HEK293 (cell line): ENCODE data around the gene TTR.

Source experiments
- YY1 ChIP-seq: fragments of 450-650 bp; formaldehyde crosslinking; IDR thresholded peaks from 2 replicates; pipeline ENCODE4 v1.5.1; 2018; ENCODE audit warnings: missing biosample characterization, missing genetic modification characterization
- TF ChIP-seq, protein P1 (sequence below): fragments of 450-650 bp; formaldehyde crosslinking; IDR thresholded peaks from 2 replicates; pipeline ENCODE4 v1.5.1; 2016; ENCODE audit warnings: missing biosample characterization, missing genetic modification characterization

DNA sequence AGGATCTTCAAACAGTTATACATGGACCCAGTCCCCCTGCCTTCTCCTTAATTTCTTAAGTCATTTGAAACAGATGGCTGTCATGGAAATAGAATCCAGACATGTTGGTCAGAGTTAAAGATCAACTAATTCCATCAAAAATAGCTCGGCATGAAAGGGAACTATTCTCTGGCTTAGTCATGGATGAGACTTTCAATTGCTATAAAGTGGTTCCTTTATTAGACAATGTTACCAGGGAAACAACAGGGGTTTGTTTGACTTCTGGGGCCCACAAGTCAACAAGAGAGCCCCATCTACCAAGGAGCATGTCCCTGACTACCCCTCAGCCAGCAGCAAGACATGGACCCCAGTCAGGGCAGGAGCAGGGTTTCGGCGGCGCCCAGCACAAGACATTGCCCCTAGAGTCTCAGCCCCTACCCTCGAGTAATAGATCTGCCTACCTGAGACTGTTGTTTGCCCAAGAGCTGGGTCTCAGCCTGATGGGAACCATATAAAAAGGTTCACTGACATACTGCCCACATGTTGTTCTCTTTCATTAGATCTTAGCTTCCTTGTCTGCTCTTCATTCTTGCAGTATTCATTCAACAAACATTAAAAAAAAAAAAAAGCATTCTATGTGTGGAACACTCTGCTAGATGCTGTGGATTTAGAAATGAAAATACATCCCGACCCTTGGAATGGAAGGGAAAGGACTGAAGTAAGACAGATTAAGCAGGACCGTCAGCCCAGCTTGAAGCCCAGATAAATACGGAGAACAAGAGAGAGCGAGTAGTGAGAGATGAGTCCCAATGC is 4.6 kb downstream of the TTR start:
- TF ChIP-seq, protein P1, sequence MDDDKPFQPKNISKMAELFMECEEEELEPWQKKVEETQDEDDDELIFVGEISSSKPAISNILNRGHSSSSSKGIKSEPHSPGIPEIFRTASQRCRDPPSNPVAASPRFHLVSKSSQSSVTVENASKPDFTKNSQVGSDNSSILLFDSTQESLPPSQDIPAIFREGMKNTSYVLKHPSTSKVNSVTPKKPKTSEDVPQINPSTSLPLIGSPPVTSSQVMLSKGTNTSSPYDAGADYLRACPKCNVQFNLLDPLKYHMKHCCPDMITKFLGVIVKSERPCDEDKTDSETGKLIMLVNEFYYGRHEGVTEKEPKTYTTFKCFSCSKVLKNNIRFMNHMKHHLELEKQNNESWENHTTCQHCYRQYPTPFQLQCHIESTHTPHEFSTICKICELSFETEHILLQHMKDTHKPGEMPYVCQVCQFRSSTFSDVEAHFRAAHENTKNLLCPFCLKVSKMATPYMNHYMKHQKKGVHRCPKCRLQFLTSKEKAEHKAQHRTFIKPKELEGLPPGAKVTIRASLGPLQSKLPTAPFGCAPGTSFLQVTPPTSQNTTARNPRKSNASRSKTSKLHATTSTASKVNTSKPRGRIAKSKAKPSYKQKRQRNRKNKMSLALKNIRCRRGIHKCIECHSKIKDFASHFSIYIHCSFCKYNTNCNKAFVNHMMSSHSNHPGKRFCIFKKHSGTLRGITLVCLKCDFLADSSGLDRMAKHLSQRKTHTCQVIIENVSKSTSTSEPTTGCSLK (tag by site-specific recombination) = no peak
- no peak for TF ChIP-seq YY1 (tag by site-specific recombination)
